GM11168 (cell line): ENCODE results near the gene SGCD.

ENCODE experiments used
- in situ Hi-C: fragments of 300-500 bp; cut with MboI; formaldehyde crosslinking; loops from one replicate; pipeline ENCODE4 v1.12.0; 2022; ENCODE audit warnings: low sequenced_read_pairs; ENCODE audit not compliant: unreplicated experiment

The SGCD gene

DNA sequence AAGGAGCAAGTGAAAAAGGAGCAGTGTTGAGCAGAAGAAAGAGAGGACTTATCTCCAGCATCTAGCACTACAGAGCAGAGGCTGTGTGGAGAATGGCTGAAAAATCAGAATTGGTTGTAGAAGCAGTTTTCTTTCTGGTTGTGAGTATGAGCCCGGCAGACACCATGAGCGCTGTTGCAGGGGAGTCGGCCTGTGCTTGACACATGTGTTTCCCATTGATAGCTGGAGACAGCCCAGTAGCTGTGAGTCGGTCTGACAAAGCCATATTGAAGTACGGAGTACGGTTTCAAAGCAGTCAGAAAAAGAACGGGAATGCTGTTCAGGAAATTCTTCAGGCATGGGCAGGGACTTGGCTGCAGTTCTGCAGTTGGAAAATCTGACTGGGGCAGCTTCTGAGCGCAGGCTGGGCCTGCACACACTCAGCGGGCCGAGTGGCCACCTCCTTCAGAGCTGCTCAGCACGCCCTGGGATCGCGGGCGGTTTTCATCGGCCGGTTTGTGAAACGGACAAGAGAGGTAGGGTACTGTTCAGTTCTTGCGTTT is at the start of gene SGCD:
TSS of gene SGCD (plus strand) at position 447 of the 542 bp plus-strand sequence.
- in situ Hi-C loops = no loop called here

DNA sequence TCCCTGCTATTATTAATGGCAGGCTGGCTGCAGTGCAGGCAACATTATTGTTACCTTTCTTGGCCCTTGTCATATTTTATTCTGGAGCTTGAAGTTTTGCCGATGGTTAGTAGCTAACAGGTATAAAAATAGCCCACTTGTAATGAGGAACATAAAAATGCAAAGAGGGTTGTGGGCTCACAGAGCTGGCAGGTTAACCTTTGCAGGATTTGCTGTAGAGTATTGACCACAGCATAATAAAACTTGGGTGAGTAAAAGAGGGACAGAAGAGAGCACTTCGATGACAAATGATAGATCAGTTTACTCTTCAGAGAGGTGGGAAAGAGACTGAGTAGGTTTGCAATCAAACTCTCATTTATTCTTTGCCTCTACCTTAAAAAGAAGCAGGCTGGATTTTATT is 49.7 kb upstream of the SGCD start:
- in situ Hi-C loops = no loop called here

DNA sequence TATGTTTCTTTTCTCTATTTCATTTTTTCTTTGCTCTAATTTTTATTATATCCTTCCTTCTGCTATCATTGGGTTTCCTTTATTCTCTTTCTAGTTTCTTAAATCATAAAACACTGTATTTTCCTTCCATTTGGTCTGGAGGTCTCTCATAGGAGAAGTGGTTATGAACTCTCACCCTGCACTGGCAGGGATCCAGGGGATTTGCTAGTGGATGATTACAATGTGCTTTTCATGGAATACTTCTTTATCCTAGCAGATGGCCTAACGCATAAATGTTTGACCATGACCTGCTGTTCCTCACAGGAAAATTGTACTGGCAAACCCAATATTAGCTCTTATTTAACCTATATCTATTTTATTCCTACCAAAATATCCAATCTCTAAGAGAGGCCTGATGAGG is 31.5 kb upstream of the SGCD start:
- in situ Hi-C loops = no loop called here

DNA sequence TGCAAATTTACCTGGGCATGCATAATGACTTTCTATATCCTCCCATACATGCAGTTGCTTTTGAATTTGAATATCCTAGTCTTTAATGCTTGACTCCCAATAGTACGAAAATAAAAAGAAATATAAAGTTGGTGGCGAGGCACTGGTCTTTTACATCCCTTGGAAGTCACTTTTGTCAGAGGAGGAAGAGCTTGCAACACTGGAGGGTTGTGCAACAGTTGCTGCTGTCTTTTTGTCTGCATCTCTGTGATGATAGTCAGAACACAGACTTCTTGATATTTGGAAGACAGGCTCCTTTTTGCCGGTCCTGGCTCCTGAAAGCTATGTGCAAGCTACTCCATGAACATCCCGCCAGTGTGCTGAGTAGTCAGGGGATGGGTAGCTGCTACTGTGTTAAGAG is 16.8 kb upstream of the SGCD start:
- in situ Hi-C loops = no loop called here

DNA sequence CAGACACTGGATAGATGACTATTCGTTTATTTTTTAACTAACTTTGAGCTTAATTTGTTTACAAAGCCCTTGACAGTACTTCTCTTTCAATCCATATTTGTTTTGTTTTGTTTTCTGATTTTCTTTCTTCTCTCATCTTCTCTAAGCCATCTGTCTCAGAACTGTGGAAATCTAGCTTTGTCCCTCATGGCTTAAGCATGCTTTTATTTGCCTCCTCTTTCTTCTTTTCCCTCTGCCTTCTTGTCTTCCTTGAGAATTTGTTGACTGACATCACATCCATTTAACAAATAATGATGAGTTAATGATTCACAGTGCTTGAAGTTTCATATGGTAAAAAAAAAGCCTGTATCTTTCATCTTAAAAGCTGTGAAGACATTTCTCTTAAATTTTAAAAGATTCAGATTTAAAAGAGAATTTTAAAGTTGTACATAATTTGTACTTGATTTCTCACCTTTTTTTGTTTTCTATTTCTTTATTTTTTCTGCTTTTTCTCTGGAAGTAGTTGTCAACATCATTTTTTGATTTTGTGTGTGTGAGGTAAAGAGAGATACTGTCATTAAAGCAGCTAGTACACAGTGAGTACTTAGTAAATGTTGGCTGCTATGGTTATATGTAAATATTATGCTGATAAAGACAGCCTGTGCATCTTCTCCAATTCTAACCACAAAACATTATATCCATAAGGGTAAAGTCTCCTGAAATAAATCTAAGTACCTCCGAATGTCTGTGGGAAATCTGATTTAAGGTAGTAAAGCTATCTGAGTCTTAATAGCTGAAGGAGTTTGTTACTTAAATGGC is 13.9 kb upstream of the SGCD start:
- in situ Hi-C loops = no loop called here

DNA sequence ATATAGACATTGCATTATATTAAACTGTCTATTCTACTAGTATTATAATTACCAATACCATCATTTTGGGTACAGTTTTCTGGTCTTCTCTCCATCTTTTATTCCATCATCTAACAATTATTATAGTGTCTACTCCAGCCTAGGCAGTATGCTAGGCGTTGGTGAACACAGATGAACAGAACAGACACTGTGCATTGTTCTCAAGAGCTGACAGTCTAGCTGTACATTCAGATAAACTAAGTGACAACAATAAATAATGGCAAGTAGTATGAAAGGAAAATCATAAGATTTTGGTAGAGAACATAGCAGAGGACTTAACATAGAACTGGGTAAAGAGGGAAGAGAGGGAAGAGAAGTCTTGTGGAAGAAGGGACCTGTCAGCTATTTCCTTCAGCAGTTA is 12.5 kb upstream of the SGCD start:
- in situ Hi-C loops = no loop called here

DNA sequence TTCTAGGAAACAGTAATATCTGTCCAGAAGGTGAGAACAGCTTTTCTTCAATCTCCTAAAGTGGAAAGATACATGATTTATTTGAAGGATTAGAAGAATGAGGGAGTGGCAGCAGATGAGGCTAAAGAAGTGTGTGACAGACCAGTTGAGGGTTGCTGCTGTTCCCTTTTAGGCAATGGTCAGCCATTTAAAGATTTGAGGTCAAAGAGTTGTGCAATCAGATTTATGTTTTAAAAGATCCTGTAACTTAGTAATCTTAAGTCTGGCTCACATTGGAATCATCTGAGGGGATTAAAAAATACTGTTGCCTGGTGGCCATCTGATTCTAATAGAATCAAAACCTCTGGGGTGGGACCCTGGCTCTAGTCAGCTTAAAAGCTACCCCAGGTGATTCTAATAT is 4.3 kb upstream of the SGCD start:
- in situ Hi-C loops = no loop called here

DNA sequence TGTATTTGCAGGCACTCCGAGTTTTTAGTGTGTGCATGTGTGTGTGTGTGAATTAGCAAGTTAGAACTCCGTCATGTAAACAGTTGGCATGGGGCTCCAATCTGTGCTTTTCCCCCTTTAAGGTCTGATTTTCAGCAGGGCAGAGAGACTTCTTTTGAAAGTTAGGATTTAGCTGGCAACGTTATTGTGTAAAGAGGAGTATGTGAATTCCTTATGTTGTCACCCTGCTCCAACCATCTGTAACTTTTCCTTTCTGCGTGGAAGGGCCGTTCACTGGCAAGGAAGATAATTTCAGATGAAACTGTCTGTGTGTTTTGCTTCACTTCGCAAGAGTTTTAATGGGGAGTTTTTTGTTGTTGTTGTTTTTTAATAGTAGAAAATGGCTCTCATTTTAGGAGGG is 332 bp downstream of the SGCD start:
- in situ Hi-C loops = no loop called here

DNA sequence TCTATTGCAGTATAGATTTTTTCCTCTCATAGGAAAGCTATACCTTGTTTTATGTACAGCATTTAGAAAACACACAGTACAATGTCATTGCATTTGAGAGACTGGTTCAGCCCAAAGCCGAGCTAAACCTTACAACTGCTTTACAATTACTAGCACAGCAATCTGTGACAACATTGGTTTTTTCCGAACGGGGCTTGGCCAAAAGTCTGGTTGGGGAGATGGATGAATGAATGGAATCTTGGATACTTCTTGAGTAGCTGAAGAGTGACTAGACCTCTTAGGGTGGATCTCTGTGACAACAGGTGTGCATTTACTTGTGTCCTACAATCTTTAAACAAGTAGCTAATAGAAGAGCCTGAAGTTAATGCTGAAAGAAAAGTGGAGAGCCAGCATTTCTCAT is 1.2 kb downstream of the SGCD start:
- in situ Hi-C loops = no loop called here

DNA sequence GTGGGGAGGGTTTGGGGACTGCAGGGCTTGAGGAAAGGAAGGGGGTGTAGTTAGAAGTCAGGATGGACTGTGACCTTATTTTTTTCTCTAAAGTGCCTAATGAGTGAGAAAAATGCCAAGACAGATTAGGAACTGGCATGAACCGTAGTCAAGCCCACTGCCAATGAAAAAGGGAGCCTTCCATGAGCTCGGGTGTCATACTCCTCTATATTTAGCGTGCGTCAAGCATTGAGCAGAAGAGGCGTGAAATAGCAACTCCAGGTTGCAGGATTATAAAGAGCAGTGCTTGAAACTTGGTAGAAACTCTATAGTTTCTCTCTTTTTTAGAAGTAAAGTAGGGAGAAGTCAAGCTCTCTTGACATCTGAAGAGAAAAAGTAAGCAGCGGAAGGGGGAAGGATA is 1.8 kb downstream of the SGCD start:
- in situ Hi-C loops = no loop called here

DNA sequence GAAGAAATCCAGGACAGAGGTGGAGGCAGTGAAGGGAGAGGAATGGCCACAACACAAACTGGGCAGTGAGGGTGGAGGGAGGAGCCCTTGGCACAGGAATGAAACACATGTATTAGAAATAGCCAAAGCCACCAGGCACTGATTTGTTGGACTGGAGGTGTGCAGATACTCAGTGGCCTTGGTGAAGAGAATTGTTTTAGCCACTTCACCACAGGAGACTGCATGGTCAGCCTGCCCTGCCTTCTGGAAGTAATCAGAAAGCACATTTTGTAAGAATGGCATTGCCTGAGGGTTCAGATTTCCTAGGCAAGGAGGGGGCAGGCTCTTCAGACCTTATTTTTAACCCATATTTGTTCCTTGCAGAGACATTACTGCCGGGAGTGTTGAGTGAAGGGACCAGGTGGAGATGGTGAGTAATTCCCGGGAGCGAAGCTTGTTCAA is 2.2 kb downstream of the SGCD start:
- in situ Hi-C loops = no loop called here

DNA sequence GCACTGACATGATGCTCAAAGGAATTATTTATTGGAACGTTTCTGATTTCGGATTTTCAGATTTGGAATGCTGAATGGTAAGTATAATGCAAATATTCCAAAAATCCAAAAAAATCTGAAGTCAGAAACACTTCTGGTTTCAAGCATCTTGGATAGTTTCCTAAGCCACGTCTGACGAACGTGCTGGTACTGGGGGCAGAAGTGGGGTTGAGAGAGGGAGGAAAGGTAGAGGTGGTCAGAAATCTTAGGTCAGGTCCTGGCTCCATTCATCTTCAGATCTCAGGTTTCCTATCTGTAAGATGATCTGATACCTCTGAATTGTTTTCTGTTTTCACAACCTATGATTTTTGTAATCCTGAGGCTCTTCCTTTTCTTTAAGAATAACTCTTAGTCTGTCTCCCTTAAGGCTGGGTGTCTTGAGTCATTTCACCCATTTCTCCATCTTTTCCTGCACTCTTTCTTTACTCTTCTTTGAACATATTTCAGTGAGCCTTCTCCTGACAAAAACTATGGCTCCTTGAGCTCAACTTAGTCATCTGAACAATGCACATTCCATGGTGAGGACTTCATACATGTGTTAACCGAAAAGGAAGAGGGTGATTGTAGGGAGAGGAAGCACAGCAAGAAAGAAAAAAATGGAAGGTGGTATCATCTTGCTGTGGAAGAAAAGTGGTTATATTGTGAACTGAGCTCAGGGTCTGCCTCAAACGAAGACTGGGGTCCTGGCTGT is 3.3 kb downstream of the SGCD start:
- in situ Hi-C loops = no loop called here

DNA sequence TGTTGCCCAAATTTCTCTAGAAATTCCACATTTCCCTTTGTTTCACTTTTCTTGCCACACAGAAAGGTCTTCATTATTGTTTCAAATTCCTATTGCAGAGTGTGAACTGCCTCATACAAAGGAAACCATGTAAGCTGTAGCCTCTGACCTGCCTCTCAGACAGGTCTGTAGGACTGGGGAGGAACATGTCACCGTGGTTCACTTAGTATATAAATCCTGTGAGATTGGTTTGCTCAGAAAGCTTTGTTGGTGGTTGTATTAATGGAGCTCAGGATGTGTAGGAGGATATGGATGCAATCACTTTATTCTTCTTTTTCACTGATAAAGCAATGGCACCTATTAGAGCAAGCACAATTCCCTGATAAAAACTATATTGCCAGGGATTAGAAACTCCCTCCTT is 4.2 kb downstream of the SGCD start:
- in situ Hi-C loops = no loop called here

DNA sequence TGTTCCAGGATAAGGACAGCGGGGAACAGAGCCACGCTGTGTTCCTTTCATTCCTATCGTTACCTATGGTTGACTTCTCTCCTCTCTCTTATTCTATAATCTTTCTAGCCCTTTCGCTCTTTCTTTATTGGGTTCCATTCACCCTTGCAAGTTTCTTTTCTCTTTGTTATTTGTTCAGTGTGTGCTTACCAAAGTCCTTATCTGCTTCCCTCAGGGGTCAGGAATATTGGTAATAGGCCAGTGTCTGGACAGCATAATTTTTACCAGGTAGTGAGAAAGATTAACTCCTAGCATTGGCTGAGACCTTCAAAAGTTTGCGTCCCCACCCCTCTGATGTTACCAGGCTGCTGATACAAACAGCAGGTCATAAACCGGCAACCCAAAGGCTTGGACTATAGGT is 4.9 kb downstream of the SGCD start:
- in situ Hi-C loops = no loop called here

DNA sequence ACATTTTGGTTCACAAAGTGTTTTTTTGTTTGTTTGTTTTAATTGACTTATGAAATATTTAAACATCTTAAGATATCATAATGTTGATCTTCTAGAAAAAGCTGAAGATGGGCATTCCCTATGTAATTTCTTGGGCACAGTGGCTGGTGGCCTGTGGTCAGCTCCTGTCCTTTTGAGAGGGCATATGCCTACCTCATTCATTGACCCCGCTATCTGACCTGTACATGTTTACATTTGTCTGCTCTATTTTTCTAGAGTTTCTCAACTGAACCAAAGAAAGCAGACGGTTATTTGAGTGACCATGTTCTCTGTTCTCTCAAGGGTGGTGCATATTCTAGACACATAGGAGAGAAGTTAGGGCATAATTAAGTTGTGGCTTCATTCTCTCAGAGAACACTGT is 5.3 kb downstream of the SGCD start:
- in situ Hi-C loops = no loop called here

DNA sequence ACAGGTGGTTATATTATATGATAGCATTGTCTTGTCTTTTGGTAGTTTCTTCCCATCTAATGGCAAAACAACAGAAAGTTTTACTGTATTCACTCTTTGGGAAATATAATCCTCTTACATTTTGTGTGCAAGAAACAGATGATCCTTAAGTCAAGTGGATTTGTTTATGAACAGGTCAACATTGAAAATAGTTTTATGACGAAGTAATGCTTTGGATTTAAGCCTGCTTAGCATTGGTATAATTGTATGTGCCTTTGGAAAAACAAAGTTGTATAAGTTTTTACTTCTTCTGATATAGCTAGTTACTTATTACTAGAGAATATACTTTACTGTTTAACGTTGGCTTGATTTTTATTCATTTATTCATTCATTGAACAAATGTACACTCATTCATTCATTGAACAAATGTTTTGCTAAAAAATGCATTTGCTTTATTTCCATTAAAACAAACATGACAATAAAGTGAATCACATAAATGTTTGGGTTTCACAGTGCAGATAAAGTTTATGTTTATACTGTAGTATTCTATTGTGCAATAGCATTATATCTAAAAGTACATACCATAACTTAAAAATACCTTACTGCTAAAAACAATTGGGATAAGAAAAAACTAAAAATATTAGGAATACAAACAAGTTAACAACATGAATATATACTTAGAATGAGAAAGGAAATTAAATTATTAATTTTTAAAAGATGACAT is 12.3 kb downstream of the SGCD start:
- in situ Hi-C loops = no loop called here

DNA sequence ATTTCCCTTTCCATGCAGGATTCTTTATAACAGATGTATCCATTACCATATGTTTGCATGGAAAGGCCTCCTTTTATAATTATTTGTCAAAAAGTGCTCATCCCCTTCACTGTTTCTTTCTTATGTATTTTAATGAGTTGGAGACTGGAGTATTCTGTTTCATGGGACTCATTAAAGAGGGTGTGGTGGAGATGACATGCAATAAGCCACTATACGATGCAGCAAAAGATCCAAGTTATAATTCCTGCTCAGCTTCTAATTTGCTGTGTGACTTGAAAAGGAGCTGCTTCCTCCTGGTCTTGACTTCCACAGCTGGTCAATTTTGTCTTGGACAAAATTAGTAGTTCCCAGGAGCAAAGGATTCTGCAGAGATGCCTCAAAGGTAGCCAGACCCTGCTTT is 13.9 kb downstream of the SGCD start:
- in situ Hi-C loops = no loop called here

DNA sequence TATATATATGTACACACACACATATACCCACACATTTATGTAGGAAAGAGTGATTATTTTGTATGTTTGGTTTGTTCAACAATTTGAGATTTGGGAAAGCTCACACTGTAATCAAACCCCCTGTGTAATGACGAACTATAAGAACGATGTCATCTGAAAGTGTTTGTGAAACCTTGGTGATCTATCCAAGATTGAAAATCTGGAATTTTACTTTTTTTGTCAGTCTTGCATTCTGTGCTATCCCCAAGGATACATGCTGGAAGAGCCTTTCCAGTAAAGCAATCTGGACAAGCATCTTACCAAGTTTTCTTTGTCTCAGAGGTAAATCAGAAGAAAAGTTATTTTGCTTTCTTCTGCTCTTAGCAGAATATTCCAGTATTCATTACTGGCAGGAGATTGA is 23.3 kb downstream of the SGCD start:
- in situ Hi-C loops = no loop called here

DNA sequence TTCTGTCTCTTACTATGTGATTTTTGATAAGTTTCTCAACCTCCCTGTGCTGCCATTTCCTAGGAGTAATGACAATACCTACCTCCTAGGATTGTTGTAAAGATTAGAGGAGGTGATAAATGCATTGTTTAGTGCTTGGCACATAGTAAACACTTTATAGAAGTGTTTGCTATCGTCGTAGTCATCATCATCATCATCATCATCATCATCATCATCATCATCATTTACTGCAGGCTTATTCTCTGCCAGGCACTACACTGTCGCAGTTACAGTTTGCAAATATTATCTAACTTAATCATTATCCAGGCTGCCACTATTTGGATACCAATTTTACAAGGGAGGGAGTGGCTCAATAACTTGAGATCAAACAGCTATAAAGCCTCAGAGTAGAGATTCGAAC is 24.5 kb downstream of the SGCD start:
- in situ Hi-C loops = no loop called here

DNA sequence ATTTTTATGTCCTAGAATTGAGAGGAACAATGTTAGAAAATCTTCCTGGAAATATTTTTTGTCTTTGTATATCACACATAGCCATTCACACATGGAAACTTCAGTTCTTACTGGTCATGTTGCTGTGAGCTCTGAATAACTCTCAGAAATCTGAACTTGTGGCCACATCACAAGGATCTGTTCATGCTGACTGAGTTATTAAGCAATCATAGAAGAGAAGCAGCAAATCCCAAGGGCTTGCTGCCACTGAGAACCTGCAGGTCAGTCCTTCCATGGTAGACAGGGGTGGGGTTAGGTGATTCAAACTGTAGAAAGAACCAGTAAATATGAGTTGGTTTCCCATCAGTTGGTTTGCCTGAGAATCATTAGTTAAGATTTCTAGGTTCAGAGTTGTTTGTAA is 27.6 kb downstream of the SGCD start:
- in situ Hi-C loops = no loop called here

DNA sequence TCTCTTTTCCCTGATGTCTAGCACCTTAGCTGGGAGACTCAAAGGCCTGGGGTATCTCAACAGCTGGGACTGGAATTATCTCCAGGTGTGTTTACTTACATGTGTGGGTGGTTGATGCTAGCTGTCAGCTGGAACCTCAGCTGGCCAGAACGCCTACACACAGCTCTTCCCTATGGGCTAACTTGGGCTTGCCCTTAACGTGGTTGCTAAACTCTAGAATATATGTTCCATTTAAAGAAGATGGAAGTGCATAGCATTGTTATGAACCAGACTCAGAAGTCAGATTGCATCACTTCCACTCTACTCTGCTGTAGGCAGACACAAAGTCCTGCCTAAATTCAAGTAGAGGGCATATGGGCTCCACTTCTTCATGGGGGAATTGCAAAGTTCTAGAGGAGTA is 29.3 kb downstream of the SGCD start:
- in situ Hi-C loops = no loop called here
